WTC11 (cell line): ENCODE data around the gene SLC25A30. TPM values are rescaled to one million over a fixed set of nuclear protein-coding genes. Genes with fewer than 3 reads are reported as not detected.

Experiments
- ATAC-seq: fragments of 200-7000 bp; cut with Tn5 transposase; 2 replicates; pipeline ENCODE4 v1.10.0; 2021; ENCODE audit warnings: mild to moderate bottlenecking, moderate library complexity
- CTCF ChIA-PET: fragments of 300-600 bp; sonication (Branson Sonifier 250); formaldehyde crosslinking; loops from one replicate; lab custom pipeline; 2021; ENCODE audit warnings: antibody characterized with exemption; lab: Charles Lee
- POLR2A ChIA-PET: fragments of 350-600 bp; sonication (Branson Sonifier 250); formaldehyde crosslinking; loops from one replicate; lab custom pipeline; 2021; ENCODE audit warnings: antibody characterized with exemption; lab: Charles Lee
- DNase-seq: peaks from one replicate; pipeline ENCODE4 v3.0.0; 2021; ENCODE audit warnings: low spot score
- H3K27ac Mint-ChIP-seq: 2 replicates; pipeline ENCODE4 v1.8.0; 2021; ENCODE audit warnings: mixed read lengths
- H3K27me3 Mint-ChIP-seq: 2 replicates; pipeline ENCODE4 v1.8.0; 2021; ENCODE audit warnings: low read depth, mild to moderate bottlenecking, moderate library complexity, mixed read lengths
- H3K36me3 Mint-ChIP-seq: 2 replicates; pipeline ENCODE4 v1.8.0; 2021; ENCODE audit warnings: mixed read lengths
- H3K4me1 Mint-ChIP-seq: 2 replicates; pipeline ENCODE4 v1.8.0; 2022; ENCODE audit warnings: mixed read lengths
- H3K4me3 Mint-ChIP-seq: 2 replicates; pipeline ENCODE4 v1.8.0; 2021; ENCODE audit warnings: mild to moderate bottlenecking, moderate library complexity, mixed read lengths
- H3K9me3 Mint-ChIP-seq: 2 replicates; pipeline ENCODE4 v1.8.0; 2021; ENCODE audit warnings: mixed read lengths
- ATF1 ChIP-seq: sonication (generic); formaldehyde crosslinking; IDR thresholded peaks from 2 replicates; pipeline ENCODE4 v1.8.1; 2023; ENCODE audit warnings: mild to moderate bottlenecking, moderate library complexity, missing genetic modification reagents
- ATF2 ChIP-seq: sonication (generic); formaldehyde crosslinking; IDR thresholded peaks from 2 replicates; pipeline ENCODE4 v1.8.1; 2022; ENCODE audit warnings: low read depth, missing genetic modification reagents, borderline replicate concordance
- CDX4 ChIP-seq: fragments of 250-450 bp; sonication (Bioruptor Pico); IDR thresholded peaks from 2 replicates; pipeline ENCODE4 v1.9.0; 2021; ENCODE audit warnings: moderate library complexity, mild to moderate bottlenecking, inconsistent platforms, borderline replicate concordance
- CREB1 ChIP-seq: sonication (generic); formaldehyde crosslinking; IDR thresholded peaks from 2 replicates; pipeline ENCODE4 v1.8.0; 2023; ENCODE audit warnings: mild to moderate bottlenecking, missing genetic modification reagents
- E2F5 ChIP-seq: sonication (generic); formaldehyde crosslinking; IDR thresholded peaks from 2 replicates; pipeline ENCODE4 v1.8.1; 2022; ENCODE audit warnings: mild to moderate bottlenecking, moderate library complexity, missing genetic modification reagents
- ETV6 ChIP-seq: sonication (generic); formaldehyde crosslinking; IDR thresholded peaks from 2 replicates; pipeline ENCODE4 v1.8.1; 2022; ENCODE audit warnings: mild to moderate bottlenecking, missing genetic modification reagents
- FOXJ3 ChIP-seq: sonication (generic); formaldehyde crosslinking; IDR thresholded peaks from 2 replicates; pipeline ENCODE4 v1.9.0; 2021; ENCODE audit warnings: missing genetic modification reagents, mild to moderate bottlenecking, borderline replicate concordance
- FOXP1 ChIP-seq: sonication (generic); formaldehyde crosslinking; IDR thresholded peaks from 2 replicates; pipeline ENCODE4 v1.8.0; 2022; ENCODE audit warnings: missing genetic modification reagents, mild to moderate bottlenecking, moderate library complexity, borderline replicate concordance
- GTF2I ChIP-seq: fragments of 250-450 bp; sonication (Bioruptor Pico); conservative IDR thresholded peaks from 2 replicates; pipeline ENCODE4 v1.4.0; 2021; ENCODE audit warnings: mild to moderate bottlenecking
- HMGA2 ChIP-seq: fragments of 250-450 bp; sonication (Bioruptor Pico); IDR thresholded peaks from 2 replicates; pipeline ENCODE4 v1.4.0; 2021; ENCODE audit warnings: mild to moderate bottlenecking, moderate library complexity
- JUN ChIP-seq: sonication (generic); formaldehyde crosslinking; IDR thresholded peaks from 2 replicates; pipeline ENCODE4 v1.8.0; 2023; ENCODE audit warnings: mild to moderate bottlenecking, missing genetic modification reagents
- MAX ChIP-seq: sonication (generic); formaldehyde crosslinking; IDR thresholded peaks from 2 replicates; pipeline ENCODE4 v1.8.0; 2022; ENCODE audit warnings: mild to moderate bottlenecking, missing genetic modification reagents
- NFYB ChIP-seq: sonication (generic); formaldehyde crosslinking; conservative IDR thresholded peaks from 2 replicates; pipeline ENCODE4 v1.8.0; 2022; ENCODE audit warnings: low read depth, missing genetic modification reagents
- NR1H2 ChIP-seq: sonication (generic); formaldehyde crosslinking; IDR thresholded peaks from 2 replicates; pipeline ENCODE4 v1.9.0; 2021; ENCODE audit warnings: mild to moderate bottlenecking, moderate library complexity, missing genetic modification reagents
- SMAD3 ChIP-seq: sonication (generic); formaldehyde crosslinking; IDR thresholded peaks from 2 replicates; pipeline ENCODE4 v1.8.0; 2022; ENCODE audit warnings: missing genetic modification reagents, mild to moderate bottlenecking, borderline replicate concordance
- SMAD4 ChIP-seq: sonication (generic); formaldehyde crosslinking; IDR thresholded peaks from 2 replicates; pipeline ENCODE4 v1.8.0; 2022; ENCODE audit warnings: mild to moderate bottlenecking, missing genetic modification reagents
- USF1 ChIP-seq: sonication (generic); formaldehyde crosslinking; IDR thresholded peaks from 2 replicates; pipeline ENCODE4 v1.8.0; 2022; ENCODE audit warnings: mild to moderate bottlenecking, missing genetic modification reagents
- ZNF423 ChIP-seq: fragments of 250-450 bp; sonication (Bioruptor Pico); IDR thresholded peaks from 2 replicates; pipeline ENCODE4 v2.1.2; 2022; ENCODE audit warnings: mild to moderate bottlenecking, moderate library complexity
- ZNF425 ChIP-seq: fragments of 250-450 bp; sonication (Bioruptor Pico); conservative IDR thresholded peaks from 2 replicates; pipeline ENCODE4 v1.9.0; 2021; ENCODE audit warnings: mild to moderate bottlenecking
- ZNF671 ChIP-seq: fragments of 250-450 bp; sonication (Bioruptor Pico); IDR thresholded peaks from 2 replicates; pipeline ENCODE4 v1.8.0; 2021; ENCODE audit warnings: mild to moderate bottlenecking
- total RNA-seq: library from RNA; stranded (reverse); gene quantifications from 3 replicates; pipeline ENCODE4 v1.2.3, GENCODE V29; 2021
- TF ChIP-seq, protein P1 (sequence below): fragments of 250-450 bp; sonication (Bioruptor Pico); IDR thresholded peaks from 2 replicates; pipeline ENCODE4 v1.8.0; 2021; ENCODE audit warnings: mild to moderate bottlenecking

SLC25A30 gene
- total RNA-seq, 1 experiment from 2014 or later = 8.2 TPM

- TF ChIP-seq E2F5 (CRISPR knock-in tag) (no peak), SMAD3 (CRISPR knock-in tag) (no peak), ATF1 (CRISPR knock-in tag) (no peak), CDX4 (CRISPR knock-in tag) (no peak), ZNF425 (CRISPR knock-in tag) (no peak), FOXP1 (no peak), HMGA2 (no peak)
- TF ChIP-seq, protein P1, sequence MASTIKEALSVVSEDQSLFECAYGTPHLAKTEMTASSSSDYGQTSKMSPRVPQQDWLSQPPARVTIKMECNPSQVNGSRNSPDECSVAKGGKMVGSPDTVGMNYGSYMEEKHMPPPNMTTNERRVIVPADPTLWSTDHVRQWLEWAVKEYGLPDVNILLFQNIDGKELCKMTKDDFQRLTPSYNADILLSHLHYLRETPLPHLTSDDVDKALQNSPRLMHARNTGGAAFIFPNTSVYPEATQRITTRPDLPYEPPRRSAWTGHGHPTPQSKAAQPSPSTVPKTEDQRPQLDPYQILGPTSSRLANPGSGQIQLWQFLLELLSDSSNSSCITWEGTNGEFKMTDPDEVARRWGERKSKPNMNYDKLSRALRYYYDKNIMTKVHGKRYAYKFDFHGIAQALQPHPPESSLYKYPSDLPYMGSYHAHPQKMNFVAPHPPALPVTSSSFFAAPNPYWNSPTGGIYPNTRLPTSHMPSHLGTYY (CRISPR knock-in tag) = no peak
Measured at GRCh38 chr13:45411221-45411620, 7.0 kb downstream of the SLC25A30 start (continued).

GRCh38 chr13:45410466-45410865 lies 7.7 kb downstream of the SLC25A30 start:
- H3K4me3 Mint-ChIP-seq = no peak overlapping the region
- CTCF ChIA-PET = interaction anchor here (1.2 kb wide), 1 partner anchor 16 kb away, joined by 5 read pairs; no protein-coding TSS in a partner anchor
- H3K9me3 Mint-ChIP-seq = no peaks in the 10 kb centered on the region
- no peaks in the 10 kb centered on the region for H3K4me1 Mint-ChIP-seq
- no peaks in the 10 kb centered on the region for H3K27me3 Mint-ChIP-seq
- TF ChIP-seq JUN (CRISPR knock-in tag) (no peak), GTF2I (no peak), FOXJ3 (CRISPR knock-in tag) (no peak), ATF1 (CRISPR knock-in tag) (no peak), NR1H2 (CRISPR knock-in tag) (no peak), CREB1 (CRISPR knock-in tag) (no peak)
- TF ChIP-seq, all 79 proteins: peak for 0
- POLR2A ChIA-PET = no interaction called here
- DNase-seq (no peak), ATAC-seq (no peak)
- H3K36me3 Mint-ChIP-seq = peaks cover 19% of the 10 kb centered on the region
- no peak overlapping the region for H3K27ac Mint-ChIP-seq

DNA sequence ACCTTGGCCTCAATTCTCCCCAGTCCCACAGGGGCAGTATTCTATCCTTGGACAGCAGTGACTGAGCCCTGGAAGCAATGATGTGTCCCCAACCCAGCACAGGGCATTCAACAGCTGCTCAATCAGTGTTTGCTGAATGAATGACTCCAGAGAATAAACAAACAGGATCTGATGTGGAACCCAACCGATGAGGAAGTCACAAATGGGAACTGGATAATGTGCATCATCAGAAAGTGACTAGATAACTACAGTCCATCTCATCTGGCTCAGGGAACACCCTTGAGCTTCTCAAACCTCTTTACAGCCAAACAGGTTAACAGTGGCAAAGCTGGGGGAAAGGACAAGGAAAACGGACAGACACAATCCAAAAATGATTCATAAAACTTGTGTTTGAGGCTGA lies 8.2 kb downstream of the SLC25A30 start:
- Mint-ChIP-seq H3K27ac (no peak overlapping the region), H3K27me3 (no peaks in the 10 kb centered on the region), H3K36me3 (peaks cover 23% of the 10 kb centered on the region), H3K4me3 (no peak overlapping the region), H3K4me1 (no peaks in the 10 kb centered on the region), H3K9me3 (no peaks in the 10 kb centered on the region)
- POLR2A ChIA-PET = no interaction called here
- ATAC-seq = no peak
- CTCF ChIA-PET = interaction anchor here (1.2 kb wide), 1 partner anchor 16 kb away, joined by 5 read pairs; no protein-coding TSS in a partner anchor
- TF ChIP-seq SMAD4 = no peak
- no peak for TF ChIP-seq USF1 (CRISPR knock-in tag)
- DNase-seq = no peak

DNA sequence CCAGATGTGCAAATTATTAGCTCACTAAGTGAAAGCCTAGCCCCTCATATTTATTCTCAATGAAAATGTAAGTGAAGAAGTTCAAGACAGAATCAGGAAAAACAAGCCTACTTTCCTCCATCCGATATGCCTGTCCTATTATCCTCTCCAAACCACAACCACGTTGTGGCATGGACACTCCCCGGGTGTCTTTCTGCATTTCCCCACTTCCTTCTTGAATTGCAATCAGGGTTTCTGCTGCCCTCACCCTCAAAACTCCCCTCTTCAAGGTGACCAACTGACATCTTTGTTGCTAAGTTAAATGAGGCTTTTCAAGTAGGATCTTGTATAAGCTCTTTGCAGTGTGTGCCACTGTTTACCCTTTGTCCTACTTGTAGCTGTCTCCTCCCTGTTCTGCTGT lies 11.8 kb downstream of the SLC25A30 start:
- CTCF ChIA-PET = interaction anchor here (3.2 kb wide), 1 partner anchor 12 kb away, joined by 12 read pairs; no protein-coding TSS in a partner anchor
- ATAC-seq = no peak
- POLR2A ChIA-PET = no interaction called here
- H3K27me3 Mint-ChIP-seq = no peaks in the 10 kb centered on the region
- DNase-seq = no peak
- peaks cover 33% of the 10 kb centered on the region for H3K36me3 Mint-ChIP-seq
- H3K4me3 Mint-ChIP-seq = no peak overlapping the region
- no peaks in the 10 kb centered on the region for H3K9me3 Mint-ChIP-seq
- H3K27ac Mint-ChIP-seq = no peak overlapping the region
- no peaks in the 10 kb centered on the region for H3K4me1 Mint-ChIP-seq
- TF ChIP-seq ZNF425 (CRISPR knock-in tag) = no peak
- TF ChIP-seq MAX (CRISPR knock-in tag) = no peak
- TF ChIP-seq ZNF671 = no peak
- no peak for TF ChIP-seq ATF2
- no peak for TF ChIP-seq ETV6 (CRISPR knock-in tag)
- no peak for TF ChIP-seq NFYB (CRISPR knock-in tag)
- TF ChIP-seq ZNF423 (CRISPR knock-in tag) = no peak
